Astrocyte of the spinal cord (primary cell): ENCODE data around the gene SMARCB1.

ENCODE experiments used
- DNase-seq: peaks from one replicate; pipeline ENCODE4 v3.0.0; 2011; ENCODE audit warnings: low read depth, low spot score
- H3K4me3 ChIP-seq: 2 replicates; pipeline ENCODE4 v1.5.1; 2011; ENCODE audit warnings: low read depth, mild to moderate bottlenecking, low read length, moderate library complexity
- in situ Hi-C: cut with HindIII; loops from 2 replicates; pipeline ENCODE4 v1.10.0; 2017; ENCODE audit warnings: low sequenced_read_pairs
- TF ChIP-seq, protein P1 (sequence below): IDR thresholded peaks from 2 replicates; pipeline ENCODE4 v1.5.1; 2012; ENCODE audit warnings: low read depth, mild to moderate bottlenecking, low read length, inconsistent platforms

The SMARCB1 gene

DNA sequence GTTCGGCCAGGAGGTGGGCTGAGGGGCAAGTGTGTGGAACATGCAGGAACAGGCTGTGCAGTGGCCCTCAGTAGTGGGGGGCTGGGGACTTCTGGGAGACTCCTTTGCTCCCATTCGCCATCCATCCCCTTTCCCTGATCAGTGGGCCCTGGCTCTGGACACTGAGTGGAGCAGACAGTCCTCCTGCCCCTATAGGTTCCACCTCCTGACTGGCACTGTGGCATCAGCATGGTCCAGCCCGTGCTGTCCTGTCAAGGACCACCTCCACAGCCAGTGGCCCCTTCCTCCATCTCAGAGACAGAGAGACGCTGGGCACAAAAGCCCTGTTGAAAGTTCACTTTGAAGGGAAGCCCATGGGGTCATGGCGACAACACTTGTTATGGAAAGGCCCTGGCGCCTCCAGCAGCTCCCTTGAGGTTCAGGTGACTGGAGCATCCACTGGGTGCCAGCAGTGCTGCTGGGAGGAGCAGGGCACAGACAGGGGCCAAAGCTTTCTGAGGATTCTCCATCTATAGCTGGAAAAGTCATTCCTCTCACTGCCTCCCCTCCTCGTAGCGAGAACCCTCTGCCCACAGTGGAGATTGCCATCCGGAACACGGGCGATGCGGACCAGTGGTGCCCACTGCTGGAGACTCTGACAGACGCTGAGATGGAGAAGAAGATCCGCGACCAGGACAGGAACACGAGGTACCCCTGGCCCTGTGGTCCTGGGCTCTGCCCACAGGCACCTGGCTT, 46.4 kb downstream of the SMARCB1 start:
- DNase-seq: no peak
- TF ChIP-seq, protein P1, sequence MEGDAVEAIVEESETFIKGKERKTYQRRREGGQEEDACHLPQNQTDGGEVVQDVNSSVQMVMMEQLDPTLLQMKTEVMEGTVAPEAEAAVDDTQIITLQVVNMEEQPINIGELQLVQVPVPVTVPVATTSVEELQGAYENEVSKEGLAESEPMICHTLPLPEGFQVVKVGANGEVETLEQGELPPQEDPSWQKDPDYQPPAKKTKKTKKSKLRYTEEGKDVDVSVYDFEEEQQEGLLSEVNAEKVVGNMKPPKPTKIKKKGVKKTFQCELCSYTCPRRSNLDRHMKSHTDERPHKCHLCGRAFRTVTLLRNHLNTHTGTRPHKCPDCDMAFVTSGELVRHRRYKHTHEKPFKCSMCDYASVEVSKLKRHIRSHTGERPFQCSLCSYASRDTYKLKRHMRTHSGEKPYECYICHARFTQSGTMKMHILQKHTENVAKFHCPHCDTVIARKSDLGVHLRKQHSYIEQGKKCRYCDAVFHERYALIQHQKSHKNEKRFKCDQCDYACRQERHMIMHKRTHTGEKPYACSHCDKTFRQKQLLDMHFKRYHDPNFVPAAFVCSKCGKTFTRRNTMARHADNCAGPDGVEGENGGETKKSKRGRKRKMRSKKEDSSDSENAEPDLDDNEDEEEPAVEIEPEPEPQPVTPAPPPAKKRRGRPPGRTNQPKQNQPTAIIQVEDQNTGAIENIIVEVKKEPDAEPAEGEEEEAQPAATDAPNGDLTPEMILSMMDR: no peak
- no peak overlapping the region for H3K4me3 ChIP-seq
- in situ Hi-C loops: no loop called here

DNA sequence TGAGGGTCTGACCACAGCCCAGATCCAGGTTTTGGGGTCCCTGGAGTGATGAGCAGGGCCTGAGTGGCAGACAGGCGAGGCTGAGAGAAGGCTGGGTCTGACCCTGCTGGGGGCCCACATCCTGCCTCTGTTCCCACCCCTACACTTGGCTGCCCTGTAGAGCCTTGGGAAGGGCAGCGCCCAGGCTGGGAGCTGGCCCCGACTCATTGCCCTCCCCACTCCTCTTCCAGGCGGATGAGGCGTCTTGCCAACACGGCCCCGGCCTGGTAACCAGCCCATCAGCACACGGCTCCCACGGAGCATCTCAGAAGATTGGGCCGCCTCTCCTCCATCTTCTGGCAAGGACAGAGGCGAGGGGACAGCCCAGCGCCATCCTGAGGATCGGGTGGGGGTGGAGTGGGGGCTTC, 47.1 kb downstream of the SMARCB1 start:
- TF ChIP-seq, protein P1: no peak
- DNase-seq: no peak
- in situ Hi-C loops: no loop called here
- H3K4me3 ChIP-seq: no peak overlapping the region

DNA sequence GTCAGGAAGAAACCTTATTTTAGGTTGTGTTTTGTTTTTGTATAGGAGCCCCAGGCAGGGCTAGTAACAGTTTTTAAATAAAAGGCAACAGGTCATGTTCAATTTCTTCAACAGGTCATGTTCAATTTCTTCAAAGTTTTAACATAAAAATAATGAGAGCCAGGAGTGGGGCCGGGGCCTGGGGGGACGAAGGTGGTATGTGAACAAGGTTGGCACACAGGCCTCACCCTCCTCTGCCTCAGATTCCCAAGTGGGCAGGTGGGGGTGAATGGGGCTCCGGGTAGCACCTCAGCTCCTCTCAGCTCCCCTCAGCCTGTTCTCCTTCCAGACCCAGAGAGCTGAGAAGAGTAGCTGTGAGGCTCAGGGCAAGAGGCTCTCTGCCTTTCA, 47.6 kb downstream of the SMARCB1 start:
- in situ Hi-C loops: no loop called here
- no peak overlapping the region for H3K4me3 ChIP-seq
- TF ChIP-seq, protein P1: no peak
- no peak for DNase-seq

GRCh38 chr22:23834793-23835483, 48.2 kb downstream of the SMARCB1 start:
- TF ChIP-seq, protein P1: no peak
- DNase-seq: no peak
- in situ Hi-C loops: no loop called here
- H3K4me3 ChIP-seq: no peak overlapping the region

GRCh38 chr22:23835484-23836144, 48.8 kb downstream of the SMARCB1 start:
- no peak overlapping the region for H3K4me3 ChIP-seq
- in situ Hi-C loops: no loop called here
- TF ChIP-seq, protein P1: no peak
- DNase-seq: no peak

DNA sequence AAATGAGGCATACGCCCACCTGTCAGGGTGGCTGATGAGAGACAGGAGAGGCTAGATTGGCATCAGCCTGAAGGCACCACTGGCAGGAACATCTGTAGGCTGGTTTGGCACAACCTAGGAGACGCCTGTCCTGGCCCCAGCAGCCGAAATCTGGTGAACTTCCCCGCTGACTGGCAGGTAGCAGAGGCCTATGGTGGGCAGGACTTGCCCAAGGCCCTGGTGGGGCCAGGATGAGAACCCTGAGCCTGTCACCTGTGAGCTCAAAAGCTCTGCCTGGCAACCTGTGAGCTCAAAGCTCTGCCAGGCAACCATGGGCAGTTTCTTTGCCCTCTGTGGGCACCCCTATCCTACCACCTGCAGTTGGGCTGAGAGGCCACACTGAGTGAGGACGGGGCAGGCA, 49.5 kb downstream of the SMARCB1 start:
- in situ Hi-C loops: no loop called here
- DNase-seq: no peak
- TF ChIP-seq, protein P1: no peak
- H3K4me3 ChIP-seq: no peak overlapping the region
